LNCaP clone FGC (cell line): ENCODE data around the gene ZNF555.

Source experiments
- DNase-seq: peaks from one replicate; pipeline ENCODE4 v3.0.0-alpha.2; 2011; ENCODE audit warnings: low read depth
- H3K4me3 ChIP-seq: 2 replicates; pipeline ENCODE4 v1.5.1; 2011; ENCODE audit warnings: mild to moderate bottlenecking, low read depth, low read length, control low read depth
- CTCF ChIP-seq: IDR thresholded peaks from 2 replicates; pipeline ENCODE4 v1.5.1; 2012; ENCODE audit warnings: mild to moderate bottlenecking; ENCODE audit not compliant: control insufficient read depth, insufficient read depth; ENCODE audit errors: extremely low read depth

The ZNF555 gene

GRCh38 chr19:2803486-2804155, 37.7 kb upstream of the ZNF555 start:
- DNase-seq: no peak
- no peak for TF ChIP-seq CTCF
- H3K4me3 ChIP-seq: no peak overlapping the region

- TF ChIP-seq CTCF: no peak
- no peak for DNase-seq
- H3K4me3 ChIP-seq: no peak overlapping the region
Observed at GRCh38 chr19:2804156-2805004, 36.9 kb upstream of the ZNF555 start.

GRCh38 chr19:2805261-2805900, 35.9 kb upstream of the ZNF555 start:
- no peak for TF ChIP-seq CTCF
- H3K4me3 ChIP-seq: no peak overlapping the region

GRCh38 chr19:2805991-2806649, 35.2 kb upstream of the ZNF555 start:
- TF ChIP-seq CTCF: no peak
- no peak overlapping the region for H3K4me3 ChIP-seq
- no peak for DNase-seq

More at GRCh38 chr19:2805261-2805900, 35.9 kb upstream of the ZNF555 start:
- no peak for DNase-seq

GRCh38 chr19:2806736-2807378, 34.4 kb upstream of the ZNF555 start:
- no peak for TF ChIP-seq CTCF
- no peak for DNase-seq
- no peak overlapping the region for H3K4me3 ChIP-seq

- no peak for TF ChIP-seq CTCF
- DNase-seq: no peak
- no peak overlapping the region for H3K4me3 ChIP-seq
Observed at GRCh38 chr19:2807379-2808128, 33.7 kb upstream of the ZNF555 start.
